HG02642 (cell line): ENCODE data around the gene MCM8.

Experiments used
- ATAC-seq: cut with Tn5 transposase; IDR thresholded peaks from one replicate; pipeline ENCODE4 v1.9.1; 2021; ENCODE audit warnings: mild to moderate bottlenecking; ENCODE audit not compliant: unreplicated experiment, poor library complexity

The MCM8 gene

DNA sequence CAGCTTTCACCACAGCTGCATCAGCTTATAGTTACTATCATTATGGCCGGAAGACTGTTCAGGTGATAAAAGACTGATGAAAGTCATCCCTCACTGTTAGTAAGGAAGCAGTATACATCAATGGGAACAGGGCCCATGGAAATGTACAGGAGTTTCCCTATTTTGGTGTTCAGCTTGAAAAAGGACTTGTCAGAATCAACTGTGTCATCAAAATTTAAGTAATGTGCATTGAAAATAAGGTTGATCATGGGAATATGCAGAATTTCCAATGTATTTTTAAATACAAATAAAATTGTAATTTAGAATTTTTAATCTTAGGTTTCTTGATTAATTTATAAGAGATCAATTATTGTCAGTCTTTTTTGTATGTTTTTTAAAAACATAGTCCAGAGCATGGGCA lies 86.6 kb downstream of the MCM8 start:
- ATAC-seq: no peak

- no peak for ATAC-seq
Observed at GRCh38 chr20:6038256-6038655, 87.8 kb downstream of the MCM8 start.

DNA sequence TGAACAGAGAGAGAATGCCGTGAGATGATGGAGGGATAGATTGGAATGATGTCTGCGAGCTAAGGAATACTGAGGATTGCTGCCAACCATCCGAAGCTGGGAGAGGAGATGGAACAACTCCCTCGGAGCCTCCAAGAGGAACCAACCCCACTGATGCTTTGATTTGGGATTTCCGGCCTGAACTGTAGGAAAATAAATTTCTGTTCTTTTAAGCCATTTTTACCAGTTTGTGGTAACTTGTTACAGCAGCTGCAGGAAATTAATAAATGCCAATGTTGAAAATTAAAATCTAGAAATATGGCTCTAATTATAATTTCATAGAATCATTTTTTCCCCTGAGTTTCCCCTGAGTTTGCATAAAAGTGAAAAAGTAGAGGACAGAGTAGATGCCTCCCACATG lies 89.3 kb downstream of the MCM8 start:
- no peak for ATAC-seq

DNA sequence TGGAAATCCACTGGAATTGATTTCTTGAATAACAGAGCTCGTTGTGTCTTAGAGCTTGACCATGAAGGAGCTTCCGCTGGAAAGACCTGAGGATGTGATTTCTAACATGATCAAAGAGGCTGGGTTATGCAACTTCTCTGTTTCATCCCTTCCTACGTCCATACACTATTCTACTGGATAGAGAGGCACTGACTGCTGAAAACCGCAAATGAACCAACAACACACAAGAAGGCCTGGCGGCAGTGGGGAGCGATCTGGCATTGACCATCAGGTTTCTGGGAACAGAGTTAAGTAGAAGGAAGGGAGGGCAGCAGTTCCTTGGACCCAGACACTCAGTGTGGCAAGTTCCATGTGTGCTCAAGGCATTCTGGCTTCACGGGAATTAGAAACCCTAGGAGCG lies 90.1 kb downstream of the MCM8 start:
- ATAC-seq: no peak

DNA sequence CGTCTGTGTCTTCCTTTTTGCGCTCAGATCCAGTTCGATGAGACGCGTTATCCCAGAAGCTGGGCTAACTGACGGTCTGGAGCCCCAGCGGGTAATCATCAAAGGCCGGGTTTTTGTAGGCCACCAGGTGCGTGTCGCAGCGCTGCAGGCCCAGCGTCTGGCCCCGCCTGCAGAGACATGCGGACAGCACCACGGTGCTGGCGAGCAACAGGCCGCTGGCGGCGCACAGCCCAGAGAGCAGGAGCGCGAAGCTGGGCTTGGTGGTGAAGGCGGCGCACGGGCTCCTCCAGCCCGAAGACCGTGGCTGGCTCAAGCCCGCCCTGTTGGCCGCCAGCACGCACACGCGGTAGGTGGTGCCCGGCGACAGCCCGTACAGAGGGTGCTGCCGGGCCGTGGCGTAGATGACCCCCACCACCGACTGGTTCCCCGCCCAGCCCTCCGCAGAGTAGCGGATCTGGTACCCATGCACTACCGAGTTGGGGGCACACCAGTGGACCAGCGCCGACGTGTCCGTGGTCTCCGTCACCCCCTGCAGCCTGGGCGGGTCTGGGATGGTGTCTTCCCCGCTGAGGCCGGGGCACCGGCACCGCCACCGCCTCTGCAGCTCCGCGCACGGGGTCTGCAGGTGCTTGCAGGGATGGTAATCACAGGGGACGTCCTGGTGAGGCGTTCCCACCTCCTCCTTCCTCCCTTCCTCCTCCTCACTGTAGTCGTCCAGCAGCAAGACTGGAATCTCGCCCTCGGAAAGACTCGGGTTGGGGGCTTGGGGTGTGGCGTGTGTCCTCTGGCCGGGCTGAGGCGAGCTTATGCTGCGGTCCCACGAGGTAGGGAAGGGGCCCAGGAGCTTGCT lies 90.7 kb downstream of the MCM8 start:
- ATAC-seq: no peak

GRCh38 chr20:6041808-6042265 lies 91.4 kb downstream of the MCM8 start:
- ATAC-seq: no peak

DNA sequence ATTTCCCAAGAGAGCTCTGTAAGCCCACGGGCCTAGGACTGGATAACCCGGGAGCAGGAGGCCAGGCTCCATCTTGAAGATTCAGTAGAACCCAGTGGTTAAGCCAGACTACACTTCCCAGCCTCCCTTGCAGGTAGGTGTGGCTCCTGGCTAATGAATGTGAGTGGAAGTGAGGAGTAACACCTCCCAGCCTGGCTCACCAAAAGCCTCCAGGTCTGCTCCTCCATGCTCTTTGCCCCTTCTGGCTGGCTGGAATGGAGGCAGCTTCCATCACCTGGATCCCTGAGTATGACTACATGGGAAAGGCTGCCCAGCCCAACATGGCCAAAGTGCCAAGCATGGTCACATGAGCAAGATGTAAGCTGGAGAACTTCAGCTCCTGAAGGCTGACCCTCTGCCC lies 93.7 kb downstream of the MCM8 start:
- no peak for ATAC-seq

DNA sequence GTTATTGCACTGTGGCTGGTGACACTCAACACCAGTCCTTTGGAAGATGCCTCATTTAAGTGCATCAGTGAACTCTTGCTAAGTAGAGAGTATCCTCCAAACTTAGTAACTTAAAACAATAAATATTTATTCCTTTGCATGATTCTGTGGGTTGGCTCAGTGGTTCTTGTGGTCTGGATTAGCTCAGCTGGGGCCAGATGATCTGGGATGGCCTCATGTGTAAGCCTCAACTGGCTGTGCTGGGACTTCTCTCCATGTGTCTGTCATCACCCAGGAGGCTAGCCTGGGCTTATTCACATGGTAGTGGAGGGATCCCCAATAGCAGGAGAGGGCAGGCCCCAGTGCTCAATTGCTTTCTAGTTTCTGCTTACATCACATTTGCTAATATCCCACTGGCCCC lies 95.1 kb downstream of the MCM8 start:
- no peak for ATAC-seq

GRCh38 chr20:6046432-6046831 lies 96.0 kb downstream of the MCM8 start:
- ATAC-seq: no peak

- ATAC-seq: no peak
Observed at GRCh38 chr20:6048391-6048790, 97.9 kb downstream of the MCM8 start.
